Measurements from ENCODE around the gene SPATS2L.

- no peak for TF ChIP-seq REST (IDR thresholded peaks at IDR 0.05; ENCODE audit: low read depth)
- no peak for TF ChIP-seq TEAD4 (IDR thresholded peaks at IDR 0.05)
- TF ChIP-seq EP300 (IDR thresholded peaks at IDR 0.05; ENCODE audit: borderline replicate concordance): no peak
- TF ChIP-seq RAD21 (IDR thresholded peaks at IDR 0.05; ENCODE audit: low read depth): no peak
- TF ChIP-seq YY1 (IDR thresholded peaks at IDR 0.05; ENCODE audit: low read depth): no peak
- no peak for TF ChIP-seq TAF1 (IDR thresholded peaks at IDR 0.05; ENCODE audit: low read depth)
- no peak for TF ChIP-seq FOXM1 (IDR thresholded peaks at IDR 0.05; ENCODE audit: borderline replicate concordance, low read depth)
- TF ChIP-seq CEBPB (IDR thresholded peaks at IDR 0.05): no peak
- TF ChIP-seq ZBTB7A (IDR thresholded peaks at IDR 0.05; ENCODE audit: low read depth): no peak
- TF ChIP-seq MAX (IDR thresholded peaks at IDR 0.05): no peak
These were observed 216.7 kb downstream of the SPATS2L start for GRCh38 chr2:200523158-200523557.

Measured in Ishikawa (cell line).